Astrocyte (in vitro differentiated cells and primary cell): ENCODE measurements around the gene FRMPD2.
"Not testable (repeated sequence)": the region's sequence is repeated elsewhere in the genome, so short reads cannot be mapped to it uniquely, and the experiment has no call there.

ENCODE experiments used
- EZH2 ChIP-seq: IDR thresholded peaks from 2 replicates; pipeline ENCODE4 v1.6.1; 2012; ENCODE audit warnings: mild to moderate bottlenecking, low read length, inconsistent platforms; ENCODE audit not compliant: insufficient read depth
- TF ChIP-seq, protein P1 (sequence below): IDR thresholded peaks from 2 replicates; pipeline ENCODE4 v1.5.1; 2011; ENCODE audit warnings: low read depth, mild to moderate bottlenecking, inconsistent platforms, low read length, moderate library complexity; ENCODE audit not compliant: insufficient read depth

DNA sequence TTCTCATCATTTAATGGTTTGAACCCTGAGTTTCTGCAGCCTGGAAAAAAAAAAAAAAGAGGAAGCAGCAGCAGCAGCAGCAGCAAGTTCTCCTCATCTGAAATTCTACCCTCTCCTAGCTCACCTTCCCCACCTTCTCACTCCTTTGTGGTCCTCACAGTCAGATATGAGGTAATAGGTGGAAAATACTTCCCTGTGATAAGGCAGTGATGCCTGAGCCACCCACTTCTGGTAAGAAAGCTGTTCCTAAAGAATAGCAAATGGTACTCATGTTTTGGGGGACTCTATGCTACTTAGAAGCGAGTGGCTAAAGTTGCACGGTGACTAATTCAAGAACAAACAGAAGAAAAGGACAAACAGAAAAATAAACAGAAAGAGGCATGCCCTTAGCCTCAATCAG lies 148.2 kb downstream of the FRMPD2 start:
- TF ChIP-seq, protein P1, sequence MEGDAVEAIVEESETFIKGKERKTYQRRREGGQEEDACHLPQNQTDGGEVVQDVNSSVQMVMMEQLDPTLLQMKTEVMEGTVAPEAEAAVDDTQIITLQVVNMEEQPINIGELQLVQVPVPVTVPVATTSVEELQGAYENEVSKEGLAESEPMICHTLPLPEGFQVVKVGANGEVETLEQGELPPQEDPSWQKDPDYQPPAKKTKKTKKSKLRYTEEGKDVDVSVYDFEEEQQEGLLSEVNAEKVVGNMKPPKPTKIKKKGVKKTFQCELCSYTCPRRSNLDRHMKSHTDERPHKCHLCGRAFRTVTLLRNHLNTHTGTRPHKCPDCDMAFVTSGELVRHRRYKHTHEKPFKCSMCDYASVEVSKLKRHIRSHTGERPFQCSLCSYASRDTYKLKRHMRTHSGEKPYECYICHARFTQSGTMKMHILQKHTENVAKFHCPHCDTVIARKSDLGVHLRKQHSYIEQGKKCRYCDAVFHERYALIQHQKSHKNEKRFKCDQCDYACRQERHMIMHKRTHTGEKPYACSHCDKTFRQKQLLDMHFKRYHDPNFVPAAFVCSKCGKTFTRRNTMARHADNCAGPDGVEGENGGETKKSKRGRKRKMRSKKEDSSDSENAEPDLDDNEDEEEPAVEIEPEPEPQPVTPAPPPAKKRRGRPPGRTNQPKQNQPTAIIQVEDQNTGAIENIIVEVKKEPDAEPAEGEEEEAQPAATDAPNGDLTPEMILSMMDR = not testable (repeated sequence)
- not testable (repeated sequence) for TF ChIP-seq EZH2
